ENCODE data around the gene FAM131A.

DNA sequence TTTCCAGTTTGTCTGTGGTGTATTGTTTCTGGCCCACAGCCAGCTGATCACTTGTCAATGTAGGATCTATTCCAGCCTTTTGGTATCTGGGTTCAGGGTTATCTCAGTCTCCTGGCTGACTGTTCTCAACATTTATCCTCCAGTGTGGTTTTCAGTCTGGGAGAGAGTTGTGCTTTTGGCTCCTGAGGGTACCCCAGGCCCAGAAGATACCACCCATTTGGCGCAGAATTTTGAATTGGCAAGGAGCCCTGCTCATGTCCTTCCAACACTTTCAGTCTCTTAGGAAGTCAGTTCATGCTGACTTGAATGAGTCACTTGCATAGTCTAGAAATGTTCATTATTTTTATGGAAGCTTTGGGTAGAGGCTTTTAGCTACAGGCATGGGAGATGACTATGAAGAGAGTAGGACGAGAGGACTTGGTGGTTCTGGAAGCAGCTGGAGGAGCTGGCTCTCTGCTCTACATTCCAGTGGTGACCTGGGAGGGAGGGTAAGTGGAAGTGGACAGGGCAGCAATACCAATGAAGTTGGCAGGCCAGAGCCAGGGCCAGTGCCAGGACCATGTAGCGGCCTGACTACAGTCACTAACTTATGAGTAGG lies 31.3 kb downstream of the FAM131A start:
- TF ChIP-seq, protein P1, sequence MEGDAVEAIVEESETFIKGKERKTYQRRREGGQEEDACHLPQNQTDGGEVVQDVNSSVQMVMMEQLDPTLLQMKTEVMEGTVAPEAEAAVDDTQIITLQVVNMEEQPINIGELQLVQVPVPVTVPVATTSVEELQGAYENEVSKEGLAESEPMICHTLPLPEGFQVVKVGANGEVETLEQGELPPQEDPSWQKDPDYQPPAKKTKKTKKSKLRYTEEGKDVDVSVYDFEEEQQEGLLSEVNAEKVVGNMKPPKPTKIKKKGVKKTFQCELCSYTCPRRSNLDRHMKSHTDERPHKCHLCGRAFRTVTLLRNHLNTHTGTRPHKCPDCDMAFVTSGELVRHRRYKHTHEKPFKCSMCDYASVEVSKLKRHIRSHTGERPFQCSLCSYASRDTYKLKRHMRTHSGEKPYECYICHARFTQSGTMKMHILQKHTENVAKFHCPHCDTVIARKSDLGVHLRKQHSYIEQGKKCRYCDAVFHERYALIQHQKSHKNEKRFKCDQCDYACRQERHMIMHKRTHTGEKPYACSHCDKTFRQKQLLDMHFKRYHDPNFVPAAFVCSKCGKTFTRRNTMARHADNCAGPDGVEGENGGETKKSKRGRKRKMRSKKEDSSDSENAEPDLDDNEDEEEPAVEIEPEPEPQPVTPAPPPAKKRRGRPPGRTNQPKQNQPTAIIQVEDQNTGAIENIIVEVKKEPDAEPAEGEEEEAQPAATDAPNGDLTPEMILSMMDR (IDR thresholded peaks at IDR 0.05; ENCODE audit: insufficient read depth, low read length), result no peak
- no peak for TF ChIP-seq POLR2AphosphoS5 (IDR thresholded peaks at IDR 0.05; ENCODE audit: low read depth)

All from HL-60 (cell line).